ENCODE data around the gene LGI2.

Gene LGI2

DNA sequence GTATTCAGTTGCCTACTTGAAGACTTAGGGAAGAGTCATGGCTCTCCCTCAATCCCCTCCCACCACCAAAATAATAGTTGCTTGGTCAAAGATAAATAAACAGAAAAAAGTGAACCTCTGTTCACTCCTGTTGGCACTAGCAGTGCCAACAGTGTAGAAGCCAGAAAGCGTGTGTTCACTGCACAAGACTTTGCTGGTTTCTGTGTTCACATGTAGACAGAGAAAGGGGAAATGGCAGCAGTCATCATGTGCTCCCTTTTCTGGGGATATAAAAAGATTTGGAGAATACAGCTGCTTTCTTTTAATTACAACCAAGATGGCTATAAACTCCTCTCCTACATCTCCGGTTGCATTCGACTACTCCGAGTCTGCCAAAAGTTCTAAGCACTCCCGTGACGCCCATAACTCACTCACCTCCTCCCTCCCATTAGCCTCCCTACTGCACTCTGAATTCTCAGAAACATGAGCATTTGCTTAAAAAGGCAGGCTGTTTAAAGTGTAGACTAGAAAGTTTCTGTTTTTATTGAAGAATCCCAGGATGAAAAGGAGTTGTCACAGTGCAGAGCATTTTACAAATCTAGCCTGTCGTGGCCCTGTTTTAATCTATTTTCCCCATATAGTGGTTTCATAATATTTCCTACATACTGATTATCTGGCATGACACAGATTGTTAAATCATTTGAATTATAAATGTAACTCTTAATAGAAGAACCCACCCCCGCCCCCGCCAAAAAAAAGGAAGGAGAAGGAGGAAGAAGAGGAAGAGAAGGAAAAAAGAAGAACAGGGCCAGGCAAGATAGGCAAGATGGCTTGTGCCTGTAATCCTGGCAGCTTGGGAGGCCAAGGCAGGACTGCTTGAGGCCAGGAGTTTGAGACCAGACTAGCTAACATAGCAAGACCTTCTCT lies 16.7 kb downstream of the LGI2 start:
- Histone ChIP-seq H3K4me3 (ENCODE audit: low read depth in 1 of 2, low read length in 2 of 2) (no peak overlapping the region), H3K79me2 (ENCODE audit: insufficient read depth, low read length) (no peaks in the 10 kb centered on the region), H3K36me3 (ENCODE audit: insufficient read depth, low read length) (no peaks in the 10 kb centered on the region), H3K9me3 (ENCODE audit: insufficient read depth, low read length, severe bottlenecking) (no peaks in the 10 kb centered on the region), H2AFZ (ENCODE audit: low read depth, low read length) (no peak overlapping the region), H3K4me2 (ENCODE audit: insufficient read depth, low read length) (no peak overlapping the region), H4K20me1 (ENCODE audit: insufficient read depth, low read length) (no peaks in the 10 kb centered on the region), H3K27ac (ENCODE audit: low read length) (no peak overlapping the region), H3K4me1 (ENCODE audit: insufficient read depth, low read length) (no peaks in the 10 kb centered on the region), H3K9ac (ENCODE audit: low read depth, low read length) (no peak overlapping the region), H3K27me3 (ENCODE audit: insufficient read depth, low read length, poor library complexity) (no peaks in the 10 kb centered on the region)
- DNase-seq, result no peak
- ATAC-seq (ENCODE audit: insufficient read depth, low read depth), result no peak
- no peak for TF ChIP-seq EZH2 (IDR thresholded peaks at IDR 0.05; ENCODE audit: borderline replicate concordance, low read depth, low read length, severe bottlenecking)
- TF ChIP-seq, protein P1, sequence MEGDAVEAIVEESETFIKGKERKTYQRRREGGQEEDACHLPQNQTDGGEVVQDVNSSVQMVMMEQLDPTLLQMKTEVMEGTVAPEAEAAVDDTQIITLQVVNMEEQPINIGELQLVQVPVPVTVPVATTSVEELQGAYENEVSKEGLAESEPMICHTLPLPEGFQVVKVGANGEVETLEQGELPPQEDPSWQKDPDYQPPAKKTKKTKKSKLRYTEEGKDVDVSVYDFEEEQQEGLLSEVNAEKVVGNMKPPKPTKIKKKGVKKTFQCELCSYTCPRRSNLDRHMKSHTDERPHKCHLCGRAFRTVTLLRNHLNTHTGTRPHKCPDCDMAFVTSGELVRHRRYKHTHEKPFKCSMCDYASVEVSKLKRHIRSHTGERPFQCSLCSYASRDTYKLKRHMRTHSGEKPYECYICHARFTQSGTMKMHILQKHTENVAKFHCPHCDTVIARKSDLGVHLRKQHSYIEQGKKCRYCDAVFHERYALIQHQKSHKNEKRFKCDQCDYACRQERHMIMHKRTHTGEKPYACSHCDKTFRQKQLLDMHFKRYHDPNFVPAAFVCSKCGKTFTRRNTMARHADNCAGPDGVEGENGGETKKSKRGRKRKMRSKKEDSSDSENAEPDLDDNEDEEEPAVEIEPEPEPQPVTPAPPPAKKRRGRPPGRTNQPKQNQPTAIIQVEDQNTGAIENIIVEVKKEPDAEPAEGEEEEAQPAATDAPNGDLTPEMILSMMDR (IDR thresholded peaks at IDR 0.05; ENCODE audit: borderline replicate concordance, extremely low read depth, low read length, poor library complexity, severe bottlenecking), result no peak

DNA sequence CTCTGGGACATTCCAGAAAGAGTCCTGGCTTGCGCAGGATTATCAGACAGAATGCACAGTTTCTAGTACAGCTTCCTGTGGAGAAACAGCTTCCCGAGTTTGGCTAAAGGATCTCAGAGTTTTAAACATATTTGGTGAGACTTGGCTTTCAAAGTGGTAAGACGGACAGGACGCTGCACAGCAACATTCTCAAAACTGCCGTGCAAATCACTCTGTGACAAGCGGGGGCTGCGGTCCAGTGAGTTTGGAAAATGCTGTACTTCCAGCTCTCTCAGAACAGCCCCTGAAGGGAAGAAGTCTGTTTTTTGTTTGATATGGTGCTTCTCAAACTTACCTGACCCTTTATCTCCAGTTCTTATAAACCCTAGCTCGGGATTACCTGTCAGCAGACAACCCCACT lies 18.1 kb downstream of the LGI2 start:
- no peaks in the 10 kb centered on the region for H3K79me2 ChIP-seq (ENCODE audit: insufficient read depth, low read length)
- TF ChIP-seq EZH2 (IDR thresholded peaks at IDR 0.05; ENCODE audit: borderline replicate concordance, low read depth, low read length, severe bottlenecking), result no peak
- TF ChIP-seq, protein P1 (IDR thresholded peaks at IDR 0.05; ENCODE audit: borderline replicate concordance, extremely low read depth, low read length, poor library complexity, severe bottlenecking), result no peak
- H3K9ac ChIP-seq (ENCODE audit: low read depth, low read length), result no peak overlapping the region
- H3K27me3 ChIP-seq (ENCODE audit: insufficient read depth, low read length, poor library complexity), result no peaks in the 10 kb centered on the region
- H2AFZ ChIP-seq (ENCODE audit: low read depth, low read length), result no peak overlapping the region
- no peak overlapping the region for H3K4me3 ChIP-seq (ENCODE audit: low read depth in 1 of 2, low read length in 2 of 2)
- no peaks in the 10 kb centered on the region for H3K9me3 ChIP-seq (ENCODE audit: insufficient read depth, low read length, severe bottlenecking)
- no peaks in the 10 kb centered on the region for H3K4me1 ChIP-seq (ENCODE audit: insufficient read depth, low read length)
- H3K4me2 ChIP-seq (ENCODE audit: insufficient read depth, low read length), result no peak overlapping the region
- ATAC-seq (ENCODE audit: insufficient read depth, low read depth), result no peak
- H3K36me3 ChIP-seq (ENCODE audit: insufficient read depth, low read length), result no peaks in the 10 kb centered on the region
- H4K20me1 ChIP-seq (ENCODE audit: insufficient read depth, low read length), result no peaks in the 10 kb centered on the region
- no peak for DNase-seq
- H3K27ac ChIP-seq (ENCODE audit: low read length), result no peak overlapping the region

DNA sequence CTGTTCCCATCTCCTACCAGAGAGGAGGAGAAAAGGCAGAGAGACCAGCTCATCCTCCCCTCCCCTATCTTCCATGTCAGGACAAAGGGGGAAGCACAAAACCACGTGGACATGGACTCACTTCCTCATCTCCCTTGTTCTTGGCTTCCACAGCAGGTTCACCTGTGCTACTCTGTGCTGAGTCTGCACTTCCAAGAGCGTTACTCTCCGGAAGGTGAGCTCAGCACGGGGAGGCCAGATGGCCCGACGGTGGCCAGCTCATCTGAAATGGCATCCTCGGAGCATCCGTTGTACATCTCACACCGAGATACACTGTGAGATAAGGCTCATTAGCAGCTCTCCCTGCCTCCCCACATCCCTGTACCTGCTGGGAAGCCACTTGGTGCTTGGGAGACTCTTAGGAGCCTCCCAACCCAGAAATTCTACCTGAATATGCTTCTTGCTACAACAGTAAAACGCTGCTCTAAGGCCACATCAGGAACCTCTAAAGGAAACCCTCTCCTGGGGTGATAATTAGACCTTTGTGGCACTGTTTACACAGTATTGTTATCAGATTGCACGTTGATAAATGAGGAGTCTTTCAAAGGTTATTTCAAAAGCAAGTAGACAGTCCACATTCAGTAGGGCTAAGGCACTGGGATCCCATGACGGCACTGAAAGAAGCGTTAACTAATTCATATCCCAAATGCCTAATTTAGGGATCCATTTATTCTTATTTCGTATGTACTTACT lies 19.4 kb downstream of the LGI2 start:
- ATAC-seq (ENCODE audit: insufficient read depth, low read depth), result no peak
- no peaks in the 10 kb centered on the region for H3K36me3 ChIP-seq (ENCODE audit: insufficient read depth, low read length)
- no peak overlapping the region for H3K4me3 ChIP-seq (ENCODE audit: low read depth in 1 of 2, low read length in 2 of 2)
- H4K20me1 ChIP-seq (ENCODE audit: insufficient read depth, low read length), result no peaks in the 10 kb centered on the region
- H3K9ac ChIP-seq (ENCODE audit: low read depth, low read length), result no peak overlapping the region
- H3K27ac ChIP-seq (ENCODE audit: low read length), result no peak overlapping the region
- no peaks in the 10 kb centered on the region for H3K27me3 ChIP-seq (ENCODE audit: insufficient read depth, low read length, poor library complexity)
- H2AFZ ChIP-seq (ENCODE audit: low read depth, low read length), result no peak overlapping the region
- no peaks in the 10 kb centered on the region for H3K9me3 ChIP-seq (ENCODE audit: insufficient read depth, low read length, severe bottlenecking)
- no peak for DNase-seq
- H3K4me2 ChIP-seq (ENCODE audit: insufficient read depth, low read length), result no peak overlapping the region
- no peaks in the 10 kb centered on the region for H3K4me1 ChIP-seq (ENCODE audit: insufficient read depth, low read length)
- TF ChIP-seq EZH2 (IDR thresholded peaks at IDR 0.05; ENCODE audit: borderline replicate concordance, low read depth, low read length, severe bottlenecking), result no peak
- TF ChIP-seq, protein P1 (IDR thresholded peaks at IDR 0.05; ENCODE audit: borderline replicate concordance, extremely low read depth, low read length, poor library complexity, severe bottlenecking), result no peak
- H3K79me2 ChIP-seq (ENCODE audit: insufficient read depth, low read length), result no peaks in the 10 kb centered on the region
